Dermis microvascular lymphatic vessel endothelial cell (primary cell): Measurements from ENCODE around the gene YKT6. TPM values are rescaled to one million over a fixed set of nuclear protein-coding genes. Genes with fewer than 3 reads are reported as not detected.
"Not testable (repeated sequence)": the region's sequence is repeated elsewhere in the genome, so short reads cannot be mapped to it uniquely, and the experiment has no call there.

ENCODE experiments used
- DNase-seq, 2 donors: peaks; one replicate each; pipeline versions ENCODE4 v3.0.0 to v3.0.0-alpha.2; 2010; ENCODE audit warnings: low read depth in 2 of 2
- total RNA-seq: library from RNA; depleted of rRNA; stranded (reverse); fragments of >200 nt; gene quantifications from 2 replicates; pipeline ENCODE4 v1.2.1, GENCODE V29; 2014

Gene YKT6
- 83.7 and 95.2 TPM in 2 replicates for total RNA-seq

- DNase-seq: peak; percentile 91 to 95
These were observed at the start of gene YKT6 for GRCh38 chr7:44200699-44201461. Gene YKT6 (plus strand): TSS chr7:44200978. CDS start chr7:44201136, 158 bp downstream.

GRCh38 chr7:44151956-44152355 lies 48.8 kb upstream of the YKT6 start:
- no peak for DNase-seq

- no peak for DNase-seq
These were observed 47.5 kb upstream of the YKT6 start for GRCh38 chr7:44152971-44153947.

- DNase-seq: no peak
These were observed 46.8 kb upstream of the YKT6 start for GRCh38 chr7:44153948-44154335.

GRCh38 chr7:44154703-44155102 lies 46.1 kb upstream of the YKT6 start:
- DNase-seq: no peak

- no peak for DNase-seq
These were observed 45.3 kb upstream of the YKT6 start for GRCh38 chr7:44155191-44156185.

- no peak for DNase-seq
These were observed 44.2 kb upstream of the YKT6 start for GRCh38 chr7:44156453-44157010.

GRCh38 chr7:44157116-44158080 lies 43.4 kb upstream of the YKT6 start:
- DNase-seq: no peak

GRCh38 chr7:44158096-44158872 lies 42.5 kb upstream of the YKT6 start:
- no peak for DNase-seq

- no peak for DNase-seq
These were observed 41.7 kb upstream of the YKT6 start for GRCh38 chr7:44158873-44159631.

GRCh38 chr7:44159824-44160630 lies 40.8 kb upstream of the YKT6 start:
- DNase-seq: no peak

- DNase-seq: no peak
These were observed 39.4 kb upstream of the YKT6 start for GRCh38 chr7:44161371-44161770.

- DNase-seq: no peak
These were observed 38.6 kb upstream of the YKT6 start for GRCh38 chr7:44162179-44162578.

GRCh38 chr7:44162785-44163395 lies 37.9 kb upstream of the YKT6 start:
- no peak for DNase-seq

- no peak for DNase-seq
These were observed 37.2 kb upstream of the YKT6 start for GRCh38 chr7:44163591-44163990.

GRCh38 chr7:44167920-44168319 lies 32.9 kb upstream of the YKT6 start:
- DNase-seq: no peak

GRCh38 chr7:44171901-44172300 lies 28.9 kb upstream of the YKT6 start:
- not testable (repeated sequence) for DNase-seq
